ENCODE results near the gene SEC62. TPM values are rescaled to one million over a fixed set of nuclear protein-coding genes. Genes with fewer than 3 reads are reported as not detected.
A peak's percentile ranks its signal among the peaks of the same experiment; 100 is the strongest.

SEC62 gene
- total RNA-seq, 2 donors from 2014 or later: 50.4 to 54.0 TPM

GRCh38 chr3:169954142-169954756 lies 12.4 kb upstream of the SEC62 start:
- no peak for DNase-seq (ENCODE audit: low spot score)
- no peaks in the 10 kb centered on the region for H3K4me1 ChIP-seq (replicated peaks)
- 49% methylated on average over 6 of the region's 6 CpGs for WGBS

GRCh38 chr3:169955406-169955805 lies 11.2 kb upstream of the SEC62 start:
- no peaks in the 10 kb centered on the region for H3K36me3 ChIP-seq
- H3K4me3 ChIP-seq: no peak overlapping the region
- no peak for DNase-seq (ENCODE audit: low spot score)
- H3K9me3 ChIP-seq: no peaks in the 10 kb centered on the region
- TF ChIP-seq, protein P1, sequence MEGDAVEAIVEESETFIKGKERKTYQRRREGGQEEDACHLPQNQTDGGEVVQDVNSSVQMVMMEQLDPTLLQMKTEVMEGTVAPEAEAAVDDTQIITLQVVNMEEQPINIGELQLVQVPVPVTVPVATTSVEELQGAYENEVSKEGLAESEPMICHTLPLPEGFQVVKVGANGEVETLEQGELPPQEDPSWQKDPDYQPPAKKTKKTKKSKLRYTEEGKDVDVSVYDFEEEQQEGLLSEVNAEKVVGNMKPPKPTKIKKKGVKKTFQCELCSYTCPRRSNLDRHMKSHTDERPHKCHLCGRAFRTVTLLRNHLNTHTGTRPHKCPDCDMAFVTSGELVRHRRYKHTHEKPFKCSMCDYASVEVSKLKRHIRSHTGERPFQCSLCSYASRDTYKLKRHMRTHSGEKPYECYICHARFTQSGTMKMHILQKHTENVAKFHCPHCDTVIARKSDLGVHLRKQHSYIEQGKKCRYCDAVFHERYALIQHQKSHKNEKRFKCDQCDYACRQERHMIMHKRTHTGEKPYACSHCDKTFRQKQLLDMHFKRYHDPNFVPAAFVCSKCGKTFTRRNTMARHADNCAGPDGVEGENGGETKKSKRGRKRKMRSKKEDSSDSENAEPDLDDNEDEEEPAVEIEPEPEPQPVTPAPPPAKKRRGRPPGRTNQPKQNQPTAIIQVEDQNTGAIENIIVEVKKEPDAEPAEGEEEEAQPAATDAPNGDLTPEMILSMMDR (IDR thresholded peaks at IDR 0.05): no peak
- TF ChIP-seq POLR2AphosphoS5 (IDR thresholded peaks at IDR 0.05): no peak
- TF ChIP-seq POLR2A (IDR thresholded peaks at IDR 0.05): no peak
- H3K4me1 ChIP-seq (replicated peaks): no peaks in the 10 kb centered on the region
- H3K27ac ChIP-seq: no peak overlapping the region
- no peaks in the 10 kb centered on the region for H3K27me3 ChIP-seq (replicated peaks; ENCODE audit: insufficient read depth)
- intact Hi-C loops (cut with DNase I): no loop called here
- 81% methylated on average over 2 of the region's 2 CpGs for WGBS

More at GRCh38 chr3:169954142-169954756, 12.4 kb upstream of the SEC62 start:
- Histone ChIP-seq H3K9me3 (no peaks in the 10 kb centered on the region), H3K27ac (no peak overlapping the region), H3K36me3 (no peaks in the 10 kb centered on the region), H3K27me3 (replicated peaks; ENCODE audit: insufficient read depth) (no peaks in the 10 kb centered on the region), H3K4me3 (no peak overlapping the region)
- intact Hi-C loops (cut with DNase I): no loop called here
- TF ChIP-seq POLR2A (IDR thresholded peaks at IDR 0.05) (no peak), POLR2AphosphoS5 (IDR thresholded peaks at IDR 0.05) (no peak)
- TF ChIP-seq, protein P1 (IDR thresholded peaks at IDR 0.05): no peak

- H3K27me3 ChIP-seq (replicated peaks; ENCODE audit: insufficient read depth): no peaks in the 10 kb centered on the region
- intact Hi-C loops (cut with DNase I): loop anchor here (5.0 to 10.0 kb wide), 2 partner anchors 92 to 221 kb away; partner anchors contain the start of gene PHC3
- H3K4me3 ChIP-seq: no peak overlapping the region
- H3K36me3 ChIP-seq: no peaks in the 10 kb centered on the region
- WGBS: 68% methylated on average over 2 of the region's 2 CpGs
- DNase-seq (ENCODE audit: low spot score): no peak
- TF ChIP-seq POLR2AphosphoS5 (IDR thresholded peaks at IDR 0.05): no peak
- H3K4me1 ChIP-seq (replicated peaks): no peaks in the 10 kb centered on the region
- no peaks in the 10 kb centered on the region for H3K9me3 ChIP-seq
- H3K27ac ChIP-seq: no peak overlapping the region
Measured at GRCh38 chr3:169964176-169964575, 2.4 kb upstream of the SEC62 start.

DNA sequence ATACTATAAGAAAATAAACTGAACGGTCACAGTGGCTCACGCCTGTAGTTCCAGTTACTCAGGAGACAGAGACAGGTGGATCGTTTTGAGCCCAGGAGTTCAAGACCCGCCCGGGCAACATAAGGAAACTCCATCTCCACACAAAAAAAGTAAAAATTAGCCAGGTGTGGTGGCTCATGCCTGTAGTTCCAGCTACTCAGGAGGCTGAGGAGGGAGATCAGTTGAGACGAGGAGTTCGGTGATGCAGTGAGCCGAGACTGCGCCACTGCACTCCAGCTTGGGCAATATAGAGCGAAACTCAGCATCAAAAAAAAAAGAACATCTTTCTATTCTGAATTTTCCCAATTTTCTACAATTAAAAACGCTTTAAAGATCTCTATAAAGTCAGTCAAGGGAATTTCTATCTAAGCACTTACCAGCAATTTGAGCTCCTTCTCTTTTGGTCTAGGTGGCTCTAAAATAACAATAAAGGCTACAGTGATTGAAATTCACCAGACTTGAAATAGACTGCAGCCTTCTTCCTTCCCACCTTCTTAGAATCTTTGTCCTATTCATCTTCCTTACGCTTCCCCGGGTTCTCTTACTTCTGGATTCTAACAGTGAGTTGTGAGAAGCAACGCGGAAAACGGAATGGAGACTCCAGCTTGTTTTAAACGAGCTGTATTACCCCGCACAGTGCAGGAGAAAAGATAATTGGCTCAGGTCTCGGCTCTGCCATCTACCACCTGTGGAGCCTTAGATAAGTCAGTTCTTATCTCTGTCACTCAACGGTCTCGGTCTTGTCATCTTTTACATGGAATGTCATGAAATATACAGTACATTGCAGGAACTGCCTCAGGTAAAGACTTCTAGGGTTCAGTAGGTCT lies 812 bp upstream of the SEC62 start:
- Histone ChIP-seq H3K4me3 (peak overlapping the region; percentile 88 to 94), H3K9me3 (no peaks in the 10 kb centered on the region), H3K27me3 (replicated peaks; ENCODE audit: insufficient read depth) (no peaks in the 10 kb centered on the region), H3K27ac (peak overlapping the region; percentile 96 to 98), H3K36me3 (no peaks in the 10 kb centered on the region), H3K4me1 (replicated peaks) (no peaks in the 10 kb centered on the region)
- intact Hi-C loops (cut with DNase I): loop anchor here (5.0 to 10.0 kb wide), 3 partner anchors 103 to 219 kb away; partner anchors contain the start of genes MYNN and PHC3
- 62% methylated on average over 21 of the region's 21 CpGs for WGBS
- no peak for DNase-seq (ENCODE audit: low spot score)
- TF ChIP-seq POLR2AphosphoS5 (IDR thresholded peaks at IDR 0.05) (no peak), POLR2A (IDR thresholded peaks at IDR 0.05) (no peak)
- TF ChIP-seq, protein P1 (IDR thresholded peaks at IDR 0.05): no peak

Measured in prostate gland (tissue), 2 donors.